ENCODE data around the gene MDP1.
"Not testable (repeated sequence)": the region's sequence is repeated elsewhere in the genome, so short reads cannot be mapped to it uniquely, and the experiment has no call there.

The MDP1 gene

DNA sequence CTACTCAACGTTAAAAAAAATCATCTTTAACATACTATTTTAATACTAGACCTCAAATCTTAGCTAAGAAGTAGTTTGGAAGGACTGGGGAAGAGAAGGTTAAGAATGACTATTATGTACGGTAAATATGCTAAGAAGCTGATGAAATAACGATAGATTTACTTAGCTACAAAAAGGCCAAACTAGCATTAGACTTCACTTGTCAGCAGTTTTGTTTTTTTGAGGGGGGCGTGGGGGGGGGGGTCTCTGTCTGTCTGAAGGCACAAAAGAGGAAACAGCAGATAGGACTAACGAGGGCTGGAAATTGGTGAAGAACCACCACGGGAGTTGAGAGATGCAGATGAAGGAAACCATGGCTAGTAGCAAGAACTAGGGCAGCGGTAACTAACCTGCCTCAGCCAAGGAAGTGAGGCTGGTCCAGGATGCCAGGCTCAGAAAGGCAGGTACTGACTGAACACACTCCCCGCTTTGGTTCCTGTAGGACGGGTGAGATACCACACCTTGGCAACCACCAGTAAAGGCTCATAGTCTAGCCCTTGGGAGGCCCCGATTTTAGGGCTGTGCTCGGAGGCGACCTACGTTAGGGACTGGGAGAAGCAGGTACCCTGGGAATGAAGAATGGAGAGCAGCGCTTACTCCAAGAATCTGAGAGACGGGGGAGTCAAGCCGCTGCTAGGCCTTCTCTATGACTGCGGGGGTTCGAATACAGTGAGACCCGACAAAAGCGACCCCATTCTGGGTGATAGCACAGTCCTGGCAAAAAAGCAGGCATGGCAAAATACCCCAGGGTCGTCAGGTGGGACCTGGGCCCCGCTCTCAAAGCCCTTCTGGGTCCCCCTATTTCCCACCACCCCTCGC, 15.6 kb upstream of the MDP1 start:
- no peak for DNase-seq

DNA sequence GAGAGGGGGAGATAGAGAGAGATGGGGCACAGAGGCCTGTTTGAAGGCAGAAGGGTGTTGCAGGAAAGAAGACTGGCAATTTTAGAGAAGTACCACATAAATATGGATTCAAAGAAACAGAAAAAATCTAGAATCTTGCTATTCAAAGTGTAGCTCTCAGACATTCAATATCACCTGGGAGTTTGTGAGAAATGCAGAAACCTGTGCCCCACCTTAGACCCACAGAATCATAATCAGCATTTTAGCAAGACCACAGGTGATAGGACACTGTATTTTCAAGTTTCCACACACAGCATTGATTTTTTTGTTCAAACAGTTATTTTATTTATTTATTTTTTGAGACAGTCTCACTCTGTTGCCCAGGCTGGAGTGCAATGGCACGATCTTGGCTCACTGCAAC, 13.0 kb upstream of the MDP1 start:
- DNase-seq: no peak

DNA sequence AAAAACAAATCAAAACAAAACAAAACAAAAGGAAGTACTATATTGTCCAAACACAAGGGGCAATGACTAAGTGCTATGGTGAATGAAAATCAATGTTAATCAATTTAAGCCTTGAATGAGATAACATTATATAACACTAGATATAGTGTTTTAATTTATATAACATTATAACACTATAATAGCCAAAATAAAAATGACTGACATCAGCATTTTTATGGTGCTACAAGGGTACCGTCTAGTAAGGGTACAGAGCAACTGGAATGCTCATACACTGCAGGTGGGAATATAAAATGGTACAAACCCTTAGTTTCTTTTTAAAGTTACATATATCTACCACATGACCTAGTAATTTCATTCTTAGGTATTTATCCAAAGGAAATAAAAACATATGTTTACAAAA, 10.6 kb upstream of the MDP1 start:
- no peak for DNase-seq

- DNase-seq: no peak
These were observed 8.8 kb upstream of the MDP1 start for GRCh38 chr14:24224618-24225071.

- DNase-seq: not testable (repeated sequence)
These were observed 7.1 kb upstream of the MDP1 start for GRCh38 chr14:24222987-24223386.

- DNase-seq: no peak
These were observed 3.7 kb upstream of the MDP1 start for GRCh38 chr14:24219521-24219920.

GRCh38 chr14:24219080-24219479, 3.2 kb upstream of the MDP1 start:
- DNase-seq: no peak

- DNase-seq: not testable (repeated sequence)
These were observed 1.0 kb upstream of the MDP1 start for GRCh38 chr14:24216876-24217275.

GRCh38 chr14:24216345-24216699, 456 bp upstream of the MDP1 start:
- DNase-seq: no peak

GRCh38 chr14:24213866-24214662, 1.8 kb downstream of the MDP1 start:
- DNase-seq: no peak

GRCh38 chr14:24212924-24213865, 2.7 kb downstream of the MDP1 start, which contains the start of gene CHMP4A:
Gene CHMP4A, minus strand, starts transcription at chr14:24213488. Its CDS starts 49 bp downstream, at chr14:24213439.
- DNase-seq: peak; percentile 94

- DNase-seq: no peak
These were observed 4.6 kb downstream of the MDP1 start for GRCh38 chr14:24211311-24211710.

- DNase-seq: no peak
These were observed 8.2 kb downstream of the MDP1 start for GRCh38 chr14:24207625-24208024.

- no peak for DNase-seq
These were observed 8.7 kb downstream of the MDP1 start for GRCh38 chr14:24207104-24207551.

DNA sequence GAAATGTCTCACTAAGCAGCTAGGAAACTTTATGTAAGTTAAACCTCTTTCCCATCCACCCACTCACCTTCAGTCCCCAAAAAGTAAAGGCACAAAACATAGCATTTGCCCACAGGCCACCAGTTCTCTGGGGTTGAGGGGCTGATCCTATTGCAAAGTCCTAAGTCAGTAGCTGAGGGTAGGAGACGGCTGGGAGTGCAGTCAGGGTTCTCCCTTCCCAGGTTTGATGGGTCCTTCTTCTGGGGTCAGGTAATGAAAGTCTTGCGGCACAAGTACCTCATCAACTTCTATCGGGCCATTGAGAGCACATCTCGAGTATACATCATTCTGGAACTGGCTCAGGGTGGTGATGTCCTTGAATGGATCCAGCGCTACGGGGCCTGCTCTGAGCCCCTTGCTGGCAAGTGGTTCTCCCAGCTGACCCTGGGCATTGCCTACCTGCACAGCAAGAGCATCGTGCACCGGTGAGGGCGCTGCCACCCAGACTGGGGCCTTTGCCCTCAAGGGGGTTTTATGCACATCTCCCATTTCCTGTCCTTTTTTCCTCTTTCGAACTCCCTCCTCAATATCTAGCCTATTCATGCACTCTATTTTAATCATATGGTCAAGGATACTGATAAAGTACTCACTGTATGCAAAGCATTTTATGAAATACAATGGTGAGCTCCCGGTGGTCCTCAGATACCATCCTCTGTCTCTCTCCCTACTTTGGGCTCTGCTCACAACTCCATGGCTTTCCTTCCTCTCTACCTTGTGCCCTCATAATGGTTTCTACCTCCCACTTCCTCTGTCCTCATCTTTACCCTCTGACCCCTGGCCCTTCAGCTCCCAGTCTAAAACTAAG, 9.4 kb downstream of the MDP1 start:
- no peak for DNase-seq

- no peak for DNase-seq
These were observed 11.4 kb downstream of the MDP1 start for GRCh38 chr14:24204163-24205146.

GRCh38 chr14:24203249-24203886, 12.5 kb downstream of the MDP1 start:
- not testable (repeated sequence) for DNase-seq

- not testable (repeated sequence) for DNase-seq
These were observed 13.3 kb downstream of the MDP1 start for GRCh38 chr14:24202538-24202937.

- no peak for DNase-seq
These were observed 16.9 kb downstream of the MDP1 start for GRCh38 chr14:24198814-24199524.

Measured in activated gamma-delta T cell (primary cell).